ENCODE measurements around the gene DGKG. TPM values are rescaled to one million over a fixed set of nuclear protein-coding genes. Genes with fewer than 3 reads are reported as not detected.

Gene DGKG
- total and polyA plus RNA-seq, 12 donors, result 7.2 to 75.7 (median 41.4) TPM

DNA sequence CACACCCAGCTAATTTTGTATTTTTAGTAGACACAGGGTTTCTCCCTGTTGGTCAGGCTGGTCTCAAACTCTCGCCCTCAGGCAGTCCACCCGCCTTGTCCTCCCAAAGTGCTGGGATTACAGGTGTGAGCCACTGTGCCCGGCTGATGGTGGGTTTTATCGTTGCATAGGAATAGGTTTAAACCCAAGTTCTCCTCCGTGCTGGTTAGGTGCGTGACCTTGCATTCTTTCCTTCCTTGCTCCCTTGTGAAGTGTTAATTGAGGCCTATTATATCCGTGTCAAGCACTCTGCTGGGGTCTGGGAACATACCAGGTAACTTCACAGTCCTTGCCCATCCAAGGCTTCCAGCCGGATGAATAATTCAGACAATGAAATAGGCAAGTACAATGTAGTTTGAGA lies 233.9 kb downstream of the DGKG start:
- ATAC-seq (no peak), DNase-seq (no peak)
- no peaks in the 10 kb centered on the region for H3K9me3 ChIP-seq
- no peaks in the 10 kb centered on the region for H3K4me1 ChIP-seq
- TF ChIP-seq CTCF (IDR thresholded peaks at IDR 0.05), result no peak
- no peak overlapping the region for H3K4me3 ChIP-seq
- H3K36me3 ChIP-seq, result no peaks in the 10 kb centered on the region
- no peak overlapping the region for H3K27ac ChIP-seq
- WGBS, 2 donors, result 78 to 81% methylated on average over 8 of the region's 8 CpGs
- H3K27me3 ChIP-seq, result no peaks in the 10 kb centered on the region
- intact Hi-C loops (cut with DNase I), result no loop called here

DNA sequence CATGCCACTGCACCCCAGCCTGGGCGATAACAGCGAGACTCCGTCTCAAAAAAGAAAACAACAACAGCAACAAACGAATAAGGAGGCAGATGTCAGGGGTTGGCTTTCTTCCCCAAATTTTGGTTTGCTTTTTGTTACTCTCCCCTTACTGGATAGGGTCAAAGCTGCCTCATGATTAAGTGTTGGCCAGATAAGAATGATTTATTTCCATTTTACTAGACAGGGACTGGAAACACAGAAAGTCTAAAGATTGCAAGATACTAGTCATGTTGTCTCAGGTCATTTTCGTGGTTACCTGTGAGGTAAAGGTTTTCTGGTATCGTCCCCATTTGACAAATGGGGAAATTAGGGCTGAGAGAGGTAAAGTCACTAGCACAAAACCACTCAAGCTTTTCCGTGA lies 234.6 kb downstream of the DGKG start:
- Histone ChIP-seq H3K27ac (no peak overlapping the region), H3K27me3 (no peaks in the 10 kb centered on the region), H3K4me3 (no peak overlapping the region), H3K9me3 (no peaks in the 10 kb centered on the region), H3K36me3 (no peaks in the 10 kb centered on the region), H3K4me1 (no peaks in the 10 kb centered on the region)
- intact Hi-C loops (cut with DNase I), result no loop called here
- TF ChIP-seq CTCF (IDR thresholded peaks at IDR 0.05), result no peak
- DNase-seq (no peak), ATAC-seq (no peak)
- WGBS, 2 donors, result 92% methylated on average over 7 of the region's 7 CpGs

- H3K36me3 ChIP-seq, result no peaks in the 10 kb centered on the region
- ATAC-seq (no peak), DNase-seq (no peak)
- intact Hi-C loops (cut with DNase I), result no loop called here
- H3K9me3 ChIP-seq, result no peaks in the 10 kb centered on the region
- H3K27ac ChIP-seq, result no peak overlapping the region
- whole genome bisulfite sequencing, 2 donors, result 90 to 95% methylated on average over 2 of the region's 2 CpGs
- H3K4me3 ChIP-seq, result no peak overlapping the region
- peaks cover 0 to 10% (median 0%) of the 10 kb centered on the region in 9 donors for H3K4me1 ChIP-seq
- TF ChIP-seq CTCF (IDR thresholded peaks at IDR 0.05), result no peak
- no peaks in the 10 kb centered on the region for H3K27me3 ChIP-seq
Measured at GRCh38 chr3:186125118-186125517, 236.9 kb downstream of the DGKG start.

GRCh38 chr3:186124592-186124991 lies 237.4 kb downstream of the DGKG start:
- intact Hi-C loops (cut with DNase I), result no loop called here
- H3K4me1 ChIP-seq, result peaks cover 0 to 10% (median 0%) of the 10 kb centered on the region in 9 donors
- ATAC-seq (no peak), DNase-seq (no peak)
- H3K9me3 ChIP-seq, result no peaks in the 10 kb centered on the region
- no peak overlapping the region for H3K4me3 ChIP-seq
- H3K27ac ChIP-seq, result no peak overlapping the region
- no peaks in the 10 kb centered on the region for H3K36me3 ChIP-seq
- no peak for TF ChIP-seq CTCF (IDR thresholded peaks at IDR 0.05)
- H3K27me3 ChIP-seq, result peaks cover 0 to 4% (median 0%) of the 10 kb centered on the region in 7 donors
- WGBS, 2 donors, result 77 to 83% methylated on average over 5 of the region's 5 CpGs

Measured in heart right ventricle (tissue), 16 donors.